Stimulated activated CD8-positive, alpha-beta memory T cell treated with anti-CD3 and anti-CD28 coated beads, Interleukin-2, amount 100 ng/mL, for 1 hour (primary cell): ENCODE measurements around the gene MAML3.

Source experiments
- DNase-seq, 2 donors: peaks; one replicate each; pipeline ENCODE4 v3.0.0-alpha.2; 2020; ENCODE audit warnings: low read depth in 2 of 2

MAML3 gene

GRCh38 chr4:139922406-139923024 lies 231.5 kb downstream of the MAML3 start:
- DNase-seq, result no peak

- no peak for DNase-seq
Measured at GRCh38 chr4:139921429-139922184, 232.4 kb downstream of the MAML3 start.

GRCh38 chr4:139920486-139921002 lies 233.4 kb downstream of the MAML3 start:
- DNase-seq, result no peak

- no peak for DNase-seq
Measured at GRCh38 chr4:139919521-139919920, 234.5 kb downstream of the MAML3 start.

GRCh38 chr4:139919004-139919403 lies 235.0 kb downstream of the MAML3 start:
- DNase-seq, result no peak

GRCh38 chr4:139918591-139918990 lies 235.4 kb downstream of the MAML3 start:
- no peak for DNase-seq

- no peak for DNase-seq
Measured at GRCh38 chr4:139917896-139918295, 236.1 kb downstream of the MAML3 start.

- no peak for DNase-seq
Measured at GRCh38 chr4:139916041-139916440, 237.9 kb downstream of the MAML3 start.

GRCh38 chr4:139915037-139915436 lies 238.9 kb downstream of the MAML3 start:
- no peak for DNase-seq

- DNase-seq, result no peak
Measured at GRCh38 chr4:139913995-139914598, 239.9 kb downstream of the MAML3 start.

- no peak for DNase-seq
Measured at GRCh38 chr4:139913398-139913990, 240.5 kb downstream of the MAML3 start.

GRCh38 chr4:139912445-139912844 lies 241.5 kb downstream of the MAML3 start:
- DNase-seq, result no peak

GRCh38 chr4:139910106-139910505 lies 243.9 kb downstream of the MAML3 start:
- DNase-seq, result no peak

- no peak for DNase-seq
Measured at GRCh38 chr4:139908636-139909437, 245.1 kb downstream of the MAML3 start.

GRCh38 chr4:139907001-139907809 lies 246.8 kb downstream of the MAML3 start:
- no peak for DNase-seq

GRCh38 chr4:139905489-139905888 lies 248.5 kb downstream of the MAML3 start:
- no peak for DNase-seq

- no peak for DNase-seq
Measured at GRCh38 chr4:139904406-139904805, 249.6 kb downstream of the MAML3 start.

- DNase-seq, result no peak
Measured at GRCh38 chr4:139903845-139904244, 250.1 kb downstream of the MAML3 start.

GRCh38 chr4:139902321-139903320 lies 251.4 kb downstream of the MAML3 start:
- DNase-seq, result no peak
